ENCODE results near the gene CDCA3. TPM values are rescaled to one million over a fixed set of nuclear protein-coding genes. Genes with fewer than 3 reads are reported as not detected.

CDCA3 gene
- total and polyA plus RNA-seq, 2 of the 4 experiments (the other 2 are of a cell fraction), result 23.5 to 61.0 TPM

DNA sequence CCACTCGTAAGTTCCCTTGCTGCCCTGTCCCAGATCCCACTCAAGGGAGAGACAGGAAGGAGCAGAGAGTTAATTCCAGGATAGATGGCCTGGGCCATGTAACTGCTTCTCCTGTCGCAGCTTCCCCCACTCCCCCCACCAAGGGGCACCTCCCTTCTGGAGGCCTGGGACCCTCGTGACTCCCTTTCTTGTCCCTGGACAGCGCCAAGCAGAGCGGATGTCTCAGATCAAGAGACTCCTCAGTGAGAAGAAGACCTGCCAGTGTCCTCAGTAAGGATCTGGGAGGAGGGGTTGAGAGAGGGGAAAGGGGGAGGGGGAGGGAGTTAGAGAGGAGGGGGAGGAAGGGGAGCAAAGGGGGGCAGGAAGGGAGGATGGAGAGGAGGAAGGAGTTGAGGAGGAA is 32.4 kb downstream of the CDCA3 start:
- Histone ChIP-seq H3K14ac (replicated peaks; ENCODE audit: low read depth, low read length) (no peak overlapping the region), H3K27ac (ENCODE audit: insufficient read depth, low read length) (no peak overlapping the region), H2BK5ac (ENCODE audit: low read depth, low read length, poor library complexity, severe bottlenecking) (no peak overlapping the region), H3K18ac (ENCODE audit: low read depth, low read length) (no peak overlapping the region), H2BK120ac (ENCODE audit: low read depth, low read length) (no peak overlapping the region), H2AK5ac (ENCODE audit: low read depth, low read length) (no peak overlapping the region), H3K36me3 (ENCODE audit: control insufficient read depth, insufficient read depth, low read length) (peaks cover 3% of the 10 kb centered on the region), H4K8ac (ENCODE audit: low read depth in 2 of 2, low read length in 2 of 2) (no peak overlapping the region), H2BK15ac (ENCODE audit: low read depth, low read length) (no peak overlapping the region), H3K4me3 (ENCODE audit: insufficient read depth, low read depth, low read length) (no peak overlapping the region), H3K4me2 (ENCODE audit: low read depth, low read length) (no peak overlapping the region), H3K56ac (ENCODE audit: extremely low read depth, insufficient read depth, low read length) (no peak overlapping the region), H3K79me1 (ENCODE audit: low read depth in 1 of 2, low read length in 2 of 2) (peaks cover 0 to 3% of the 10 kb centered on the region in 2 experiments; a peak in 1 of 4 replicates), H3K9me1 (ENCODE audit: insufficient read depth, low read length) (peaks cover 4% of the 10 kb centered on the region; the same call in 1 of the 2 replicates), H4K91ac (ENCODE audit: insufficient read depth, low read depth, low read length) (no peak overlapping the region), H2AFZ (replicated peaks; ENCODE audit: low read length, poor library complexity) (no peak overlapping the region), H3K9ac (ENCODE audit: low read depth, low read length) (no peak overlapping the region), H2BK20ac (ENCODE audit: low read depth, low read length) (no peak overlapping the region), H2AK9ac (replicated peaks; ENCODE audit: low read depth, low read length, poor library complexity) (no peak overlapping the region), H4K5ac (ENCODE audit: low read depth, low read length) (no peak overlapping the region), H3K4me1 (ENCODE audit: control insufficient read depth, insufficient read depth, low read length) (peaks cover 10% of the 10 kb centered on the region; the same call in 1 of the 2 replicates), H3K9me3 (ENCODE audit: control insufficient read depth, insufficient read depth, low read length) (no peaks in the 10 kb centered on the region), H3K4ac (ENCODE audit: low read depth, low read length) (no peak overlapping the region), H4K20me1 (ENCODE audit: insufficient read depth, low read length) (no peaks in the 10 kb centered on the region), H3K27me3 (ENCODE audit: control insufficient read depth, insufficient read depth, low read length) (peaks cover 4% of the 10 kb centered on the region; the same call in 1 of the 2 replicates), H3K23ac (ENCODE audit: low read depth, low read length) (no peak overlapping the region)
- dilution Hi-C loops (cut with HindIII; ENCODE audit: low sequenced_read_pairs, unreplicated experiment), result no loop called here
- no CpG with 5 or more reads among the region's 5 CpGs for WGBS, 2 experiments (ENCODE audit: extremely low coverage in 2 of 2, insufficient read length in 1 of 2)
- intact Hi-C loops (cut with micrococcal nuclease), result no loop called here
- DNase-seq (no peak), ATAC-seq (ENCODE audit: low read depth) (no peak)
- CTCF ChIA-PET, result no interaction called here
- no peak for TF ChIP-seq MAFK (IDR thresholded peaks at IDR 0.05; ENCODE audit: low read depth, low read length)
- no peak for TF ChIP-seq MAZ (IDR thresholded peaks at IDR 0.05; ENCODE audit: borderline replicate concordance, low read depth, low read length)
- TF ChIP-seq SMC3 (IDR thresholded peaks at IDR 0.05; ENCODE audit: low read depth, low read length), result no peak
- no peak for TF ChIP-seq CHD1 (IDR thresholded peaks at IDR 0.05; ENCODE audit: low read depth, low read length)
- no peak for TF ChIP-seq RAD21 (IDR thresholded peaks at IDR 0.05; ENCODE audit: low read length)
- TF ChIP-seq POLR2A (IDR thresholded peaks at IDR 0.05; ENCODE audit: low read depth, low read length), result no peak
- no peak for TF ChIP-seq CEBPB (IDR thresholded peaks at IDR 0.05; ENCODE audit: low read depth, low read length)
- TF ChIP-seq FOS (IDR thresholded peaks at IDR 0.05; ENCODE audit: low read depth, low read length), result no peak
- TF ChIP-seq NFE2L2 (IDR thresholded peaks at IDR 0.05; ENCODE audit: low read depth, low read length), result no peak
- in situ Hi-C loops (cut with MboI; ENCODE audit: low sequenced_read_pairs), result no loop called here
- no TSS peak for BruUV-seq (replicated peaks)
- POLR2A ChIA-PET (ENCODE audit: unreplicated experiment), result no interaction called here
